Epidermal melanocyte (primary cell): Measurements from ENCODE around the gene SCRN2.

Source experiments
- DNase-seq: peaks from one replicate; pipeline ENCODE4 v3.0.0; 2011; ENCODE audit warnings: low spot score; ENCODE audit not compliant: insufficient read length

Gene SCRN2

GRCh38 chr17:47840742-47841487 is at the start of gene SCRN2:
Gene SCRN2, minus strand, starts transcription at chr17:47841273. Its CDS starts 430 bp downstream, at chr17:47840843.
- DNase-seq, result peak; percentile 90

DNA sequence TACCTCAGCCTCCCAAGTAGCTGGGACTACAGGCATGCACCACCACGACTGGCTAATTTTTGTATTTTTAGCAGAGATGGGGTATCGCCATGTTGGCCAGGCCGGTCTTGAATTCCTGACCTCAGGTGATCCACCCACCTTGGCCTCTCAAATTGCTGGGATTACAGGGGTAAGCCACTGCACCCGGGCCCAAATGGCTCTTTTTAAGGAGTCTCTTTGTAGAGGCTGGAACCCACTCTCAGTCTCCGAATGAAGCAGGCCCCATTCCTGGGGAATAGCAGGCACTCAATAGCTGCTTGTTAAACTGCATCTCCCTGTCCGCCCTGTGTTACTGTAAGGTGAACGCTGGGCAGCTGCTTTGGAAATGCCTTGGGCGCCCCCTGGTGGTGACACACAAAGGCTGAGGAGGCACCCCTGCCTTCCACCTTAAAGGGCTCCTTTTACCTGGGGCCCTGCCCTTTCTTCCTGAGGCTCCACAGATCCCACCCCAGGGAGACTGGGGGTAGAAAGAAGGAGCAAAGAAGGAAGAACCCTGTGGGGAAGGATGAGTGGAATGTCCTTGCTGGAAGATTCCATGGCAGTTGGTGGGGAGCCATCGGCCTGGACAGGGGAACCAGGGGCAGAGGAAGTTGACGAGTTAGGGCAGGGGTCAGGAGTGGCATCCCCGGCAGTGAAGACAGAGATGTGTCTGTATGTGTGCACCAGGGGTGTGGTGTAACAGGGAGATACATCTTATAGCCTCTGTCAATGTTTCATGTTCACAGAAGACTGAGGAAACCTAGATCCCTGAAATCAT is 48.9 kb upstream of the SCRN2 start:
- DNase-seq, result peak; percentile 82

- DNase-seq, result no peak
Observed at GRCh38 chr17:47888293-47888692, 47.2 kb upstream of the SCRN2 start.

DNA sequence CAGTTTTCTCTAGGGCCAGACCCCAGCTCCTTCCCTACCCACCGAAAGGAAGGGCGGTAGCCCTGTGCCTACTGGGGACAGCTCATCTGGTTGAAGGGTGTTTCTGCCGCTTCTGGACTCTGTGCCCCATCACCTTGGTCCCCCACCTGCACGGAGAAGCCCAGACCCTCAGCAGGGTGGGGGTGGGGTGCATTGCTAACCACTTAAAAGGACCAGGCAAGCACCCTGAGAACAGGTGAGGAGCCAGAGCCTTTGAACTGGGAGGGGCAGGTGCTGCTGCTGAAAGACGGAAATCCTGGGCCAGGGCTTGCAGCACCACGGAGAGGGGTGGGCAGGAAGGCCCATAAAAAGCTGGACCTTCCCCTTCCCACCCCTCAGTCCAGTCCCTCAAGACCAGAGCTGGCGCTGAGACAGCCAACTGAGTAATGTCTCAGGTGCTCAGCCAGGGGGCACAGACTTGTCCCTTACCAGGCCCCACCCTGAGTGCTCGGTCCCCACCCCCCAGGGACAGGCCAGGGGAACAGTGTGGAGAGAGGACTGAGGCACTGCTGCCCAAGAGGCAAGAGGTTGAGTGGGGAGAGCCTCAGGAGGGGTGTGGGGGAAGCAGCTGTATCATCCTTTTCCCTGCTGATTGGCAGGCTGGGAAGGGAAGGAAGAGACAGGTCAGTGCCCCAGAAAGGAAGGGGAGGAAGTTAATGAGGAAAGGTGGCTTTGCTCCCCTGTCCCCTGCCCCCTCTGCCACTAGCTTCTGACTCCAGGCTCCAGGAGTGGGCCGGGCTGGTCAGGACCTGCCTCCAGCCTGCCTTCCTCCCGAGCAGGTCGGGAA is 44.0 kb upstream of the SCRN2 start:
- no peak for DNase-seq

GRCh38 chr17:47884427-47884740 is 43.3 kb upstream of the SCRN2 start:
- no peak for DNase-seq

DNA sequence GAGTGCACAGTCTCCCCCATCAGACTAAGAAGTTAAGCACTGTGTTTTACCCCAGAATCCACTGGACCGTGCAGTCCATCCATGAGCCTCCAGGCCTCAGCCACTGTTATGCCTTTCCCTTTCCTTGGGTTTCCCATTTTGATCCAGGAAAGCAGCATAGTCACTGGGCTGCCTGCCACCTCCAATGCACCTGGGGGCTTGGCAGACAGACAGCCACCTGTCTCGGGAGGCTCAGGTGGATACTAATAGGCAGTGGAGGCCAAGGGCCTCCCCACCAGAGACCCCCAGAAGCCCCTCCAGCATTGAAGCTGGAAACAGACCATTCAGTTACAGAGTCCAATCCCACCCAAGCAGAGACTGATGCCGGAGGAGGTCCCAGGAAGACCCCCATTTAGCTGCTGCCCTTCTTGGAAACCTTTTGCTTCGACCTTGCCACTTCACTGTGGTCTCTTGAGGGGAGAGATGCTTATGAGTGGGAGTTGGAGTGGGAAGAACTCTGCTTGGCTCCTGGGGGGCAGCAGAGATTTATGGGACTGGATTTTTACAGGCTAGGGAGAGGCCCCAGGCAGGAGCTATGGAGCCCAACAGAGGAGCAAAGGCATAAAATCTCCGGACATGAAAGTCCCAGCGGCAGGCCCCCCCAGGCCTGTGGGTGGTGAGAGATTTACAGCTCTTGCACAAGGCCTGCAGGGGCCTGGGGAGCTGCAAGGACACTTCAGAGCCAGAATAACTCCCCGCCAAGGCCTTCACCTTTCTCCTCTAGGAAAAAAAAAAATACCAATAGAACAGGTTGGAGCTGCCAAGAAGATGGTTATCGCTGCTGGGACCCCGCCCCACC is 42.7 kb upstream of the SCRN2 start:
- no peak for DNase-seq

DNA sequence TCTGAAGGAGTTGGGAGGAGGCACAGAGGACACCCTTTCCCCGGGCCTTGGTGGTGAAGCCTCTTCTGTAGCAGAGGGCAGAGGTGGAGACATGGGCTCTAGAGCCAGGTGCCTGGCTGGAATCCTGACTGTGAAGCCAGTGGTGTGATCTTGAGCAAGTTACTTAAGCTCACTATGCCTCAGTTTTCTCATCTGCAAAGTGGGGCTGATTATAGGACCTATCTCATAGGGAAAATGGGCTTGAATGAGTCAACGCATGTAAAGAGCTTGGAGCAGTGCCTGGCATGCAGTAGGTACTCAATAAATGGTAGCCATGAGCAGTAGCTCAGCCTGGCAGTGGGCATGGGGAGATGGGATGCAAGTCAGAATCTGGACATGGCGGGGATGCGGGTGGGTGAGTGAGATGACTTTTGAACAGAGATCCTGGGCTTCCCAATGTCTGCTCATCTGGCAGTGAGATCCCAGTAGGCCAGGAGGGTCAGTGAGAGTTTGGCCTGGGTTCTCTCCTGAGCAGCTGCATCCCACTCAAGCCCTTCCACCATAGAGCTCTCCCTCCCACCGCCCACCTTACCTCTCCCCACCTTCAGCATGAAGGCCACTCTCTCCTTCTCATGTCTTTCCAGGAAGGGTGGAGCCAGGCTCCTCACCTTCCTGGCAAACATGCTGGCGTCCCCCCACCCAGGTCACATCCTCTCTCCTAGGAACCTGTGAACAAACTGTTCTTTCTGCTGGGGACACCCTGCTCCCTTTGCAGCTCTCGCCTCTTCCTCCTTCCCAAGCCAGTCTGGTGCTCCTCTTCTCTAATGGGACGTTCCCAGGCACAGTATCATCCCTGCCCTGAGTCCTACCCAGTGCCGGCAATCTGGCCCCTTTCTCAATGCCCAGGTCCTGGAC is 41.9 kb upstream of the SCRN2 start:
- no peak for DNase-seq

GRCh38 chr17:47882247-47882646 is 41.2 kb upstream of the SCRN2 start:
- DNase-seq, result no peak

- DNase-seq, result no peak
Observed at GRCh38 chr17:47879776-47880454, 38.8 kb upstream of the SCRN2 start.

DNA sequence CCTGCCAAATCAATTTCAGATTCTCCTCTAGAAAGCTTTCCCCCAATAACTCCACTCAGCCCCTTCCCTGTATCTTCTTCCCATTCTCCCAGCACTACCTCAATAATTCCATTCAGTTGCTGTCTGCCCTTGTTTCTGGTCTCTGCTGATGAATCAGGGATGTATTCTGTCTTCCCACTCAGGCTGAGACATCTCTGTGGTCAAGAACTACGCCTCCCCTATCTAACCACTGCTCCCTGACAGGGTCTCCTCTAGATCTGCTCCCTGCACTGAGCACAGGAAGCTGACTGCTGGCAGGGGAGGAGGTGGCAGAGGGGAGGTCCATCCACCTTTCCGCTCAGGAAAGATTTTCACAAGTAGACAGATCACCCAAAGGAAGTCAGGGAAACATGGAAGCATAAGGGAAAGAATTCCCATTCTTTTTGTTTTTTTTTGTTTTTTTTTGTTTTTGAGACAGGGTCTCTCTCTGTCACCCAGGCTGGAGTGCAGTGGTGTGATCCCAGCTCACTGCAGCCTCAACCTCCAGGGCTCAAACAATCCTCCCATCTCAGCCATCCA is 38.0 kb upstream of the SCRN2 start:
- no peak for DNase-seq

GRCh38 chr17:47878203-47879027 is 37.3 kb upstream of the SCRN2 start:
- no peak for DNase-seq

- no peak for DNase-seq
Observed at GRCh38 chr17:47877368-47878034, 36.4 kb upstream of the SCRN2 start.

DNA sequence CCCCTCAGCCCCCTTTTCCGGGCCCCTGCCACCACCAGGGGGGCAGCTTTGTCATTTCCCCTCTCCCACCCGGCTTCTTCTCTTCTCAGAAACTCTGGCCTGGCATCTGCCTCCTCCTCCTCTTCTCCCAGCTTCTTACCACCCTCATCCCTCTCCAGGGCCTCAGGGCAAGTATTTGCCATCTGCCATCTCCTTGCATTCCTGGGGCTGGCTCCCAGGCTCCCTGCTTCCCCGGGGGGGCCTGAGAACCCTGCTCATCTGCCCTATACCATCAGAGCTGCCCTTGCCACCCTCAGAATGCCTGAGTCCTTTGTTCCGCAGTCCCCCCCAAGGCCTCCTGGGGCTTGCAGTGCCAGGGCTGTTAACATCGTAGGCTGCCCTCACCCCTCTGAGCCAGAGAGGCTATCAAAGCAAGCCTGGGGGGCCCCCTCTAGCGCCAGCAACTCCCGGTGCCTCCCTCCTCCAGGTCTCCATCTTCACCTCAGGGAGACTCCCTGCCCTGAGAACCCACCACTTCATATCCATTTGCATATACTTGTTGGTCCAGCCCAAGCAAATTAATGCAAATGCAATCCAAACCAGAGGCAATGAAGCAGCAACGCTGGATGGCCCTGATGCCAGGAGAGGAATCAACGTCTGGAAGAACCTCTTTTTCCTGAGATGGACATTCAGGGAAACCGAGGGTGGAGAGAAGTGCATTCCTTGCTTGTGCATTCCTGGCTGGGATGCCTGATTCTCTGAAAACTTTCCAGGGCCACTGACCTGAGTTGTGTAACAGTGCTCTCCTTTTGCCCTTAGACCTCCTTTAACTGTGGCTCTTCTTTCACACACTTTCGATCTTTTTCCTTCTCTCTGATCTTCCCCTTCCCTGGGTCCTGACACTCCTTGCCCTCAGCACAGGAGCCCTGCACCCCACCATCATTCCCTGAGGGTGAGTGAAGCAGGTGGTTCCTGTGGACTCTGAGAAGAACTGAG is 34.2 kb upstream of the SCRN2 start:
- no peak for DNase-seq

GRCh38 chr17:47873200-47874090 is 32.4 kb upstream of the SCRN2 start:
- DNase-seq, result no peak

GRCh38 chr17:47872651-47873161 is 31.6 kb upstream of the SCRN2 start:
- DNase-seq, result no peak
